IMR-90 (cell line): ENCODE results near the gene SYTL4.

Experiments used
- CEBPB ChIP-seq: IDR thresholded peaks from 2 replicates; pipeline ENCODE4 v1.6.1; 2012; ENCODE audit warnings: low read depth, low read length, improper control_type of control experiment
- CTCF ChIP-seq: conservative IDR thresholded peaks from 2 replicates; pipeline ENCODE4 v1.5.1; 2012; ENCODE audit warnings: mild to moderate bottlenecking, low read depth, low read length, improper control_type of control experiment
- FOS ChIP-seq: fragments of 150-350 bp; IDR thresholded peaks from 2 replicates; pipeline ENCODE4 v1.6.1; 2016; ENCODE audit warnings: low read depth, low read length
- MXI1 ChIP-seq: IDR thresholded peaks from 2 replicates; pipeline ENCODE4 v1.6.1; 2012; ENCODE audit warnings: low read depth, mild to moderate bottlenecking, low read length, moderate library complexity, borderline replicate concordance
- POLR2A ChIP-seq: IDR thresholded peaks from 2 replicates; pipeline ENCODE4 v1.6.1; 2012; ENCODE audit warnings: mild to moderate bottlenecking, low read depth, low read length
- RAD21 ChIP-seq: IDR thresholded peaks from 2 replicates; pipeline ENCODE4 v1.6.1; 2012; ENCODE audit warnings: low read length, improper control_type of control experiment
- USF2 ChIP-seq: fragments of 150-350 bp; IDR thresholded peaks from 2 replicates; pipeline ENCODE4 v1.6.1; 2017; ENCODE audit warnings: mild to moderate bottlenecking, antibody characterized with exemption, low read length, low read depth

DNA sequence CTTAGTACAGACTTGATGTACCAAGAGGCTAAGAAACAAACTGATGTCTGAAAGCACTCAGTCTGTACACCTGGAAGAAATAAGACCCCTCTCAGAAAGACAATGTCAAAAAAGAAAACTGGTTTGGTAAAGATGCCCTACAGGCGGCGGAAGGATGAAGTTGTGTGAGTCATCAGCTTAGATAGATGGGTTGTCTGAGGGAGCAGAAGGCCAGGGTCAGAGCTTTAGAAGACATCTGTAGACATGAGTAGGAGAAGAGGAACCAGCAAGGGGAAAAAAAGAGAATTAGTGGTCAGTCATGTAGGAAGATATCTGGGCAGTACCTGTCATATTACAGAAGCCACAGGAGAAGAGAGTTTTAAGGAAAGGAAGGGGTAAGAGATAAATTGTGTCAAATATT lies 79.7 kb downstream of the SYTL4 start:
- TF ChIP-seq CTCF = no peak
- no peak for TF ChIP-seq FOS
- TF ChIP-seq CEBPB = no peak
- no peak for TF ChIP-seq USF2
- TF ChIP-seq MXI1 = no peak
- TF ChIP-seq POLR2A = no peak
- no peak for TF ChIP-seq RAD21
